CD14-positive monocyte (primary cell): ENCODE measurements around the gene OSBPL1A. TPM values are rescaled to one million over a fixed set of nuclear protein-coding genes. Genes with fewer than 3 reads are reported as not detected.
A peak's percentile ranks its signal among the peaks of the same experiment; 100 is the strongest.

Experiments
- DNase-seq, 3 donors: peaks; one replicate each; pipeline ENCODE4 v3.0.0-alpha.2; 2011 to 2022
- H2AFZ ChIP-seq: 2 replicates; pipeline ENCODE4 v1.6.0; 2012; ENCODE audit warnings: mild to moderate bottlenecking, low read depth, low read length, inconsistent platforms; ENCODE audit not compliant: insufficient read depth, poor library complexity, severe bottlenecking
- H3K27ac ChIP-seq, 2 donors: 1 replicate in 1 of 2; 2 replicates in 1 of 2; pipeline ENCODE4 v1.5.1; 2012 to 2013; ENCODE audit warnings: low read length in 2 of 2, control low read depth in 1 of 2, inconsistent platforms in 1 of 2, low read depth in 1 of 2, mild to moderate bottlenecking in 1 of 2
- H3K27me3 ChIP-seq, 2 donors: one replicate each; pipeline versions ENCODE4 v1.6.0 to v1.6.1; 2011 to 2013; ENCODE audit warnings: low read length in 2 of 2; ENCODE audit not compliant: control insufficient read depth in 2 of 2, insufficient read depth in 2 of 2
- H3K36me3 ChIP-seq, 2 donors: replicated peaks in 1 of 2; 1 replicate in 1 of 2; 2 replicates in 1 of 2; pipeline versions ENCODE4 v1.5.1 to v1.6.1; 2012 to 2013; ENCODE audit warnings: low read length in 2 of 2, control low read depth in 1 of 2, inconsistent platforms in 1 of 2, mild to moderate bottlenecking in 1 of 2; ENCODE audit not compliant: insufficient read depth in 2 of 2, control insufficient read depth in 1 of 2
- H3K4me1 ChIP-seq, 2 donors: 1 replicate in 1 of 2; 2 replicates in 1 of 2; pipeline versions ENCODE4 v1.5.1 to v1.6.1; 2012 to 2013; ENCODE audit warnings: low read length in 2 of 2, control low read depth in 1 of 2, inconsistent platforms in 1 of 2, mild to moderate bottlenecking in 1 of 2, moderate library complexity in 1 of 2; ENCODE audit not compliant: insufficient read depth in 2 of 2, control insufficient read depth in 1 of 2
- H3K4me2 ChIP-seq: replicated peaks from 2 replicates; pipeline ENCODE3; 2012; ENCODE audit warnings: low read length, moderate library complexity, mild to moderate bottlenecking; ENCODE audit not compliant: poor library complexity, severe bottlenecking; ENCODE audit errors: extremely low read depth
- H3K4me3 ChIP-seq, 3 experiments: fragments of 200-600 bp in 1 of 3; sonication (generic) in 1 of 3; replicated peaks in 1 of 3; 1 replicate in 2 of 3; 2 replicates in 1 of 3; pipeline ENCODE4 v1.5.1; 2011 to 2013; ENCODE audit warnings: low read length in 3 of 3, mild to moderate bottlenecking in 3 of 3, control low read depth in 2 of 3, low read depth in 2 of 3, inconsistent platforms in 1 of 3, moderate library complexity in 1 of 3
- H3K79me2 ChIP-seq: 2 replicates; pipeline ENCODE4 v1.6.0; 2012; ENCODE audit warnings: mild to moderate bottlenecking, control low read depth, inconsistent platforms, low read length, moderate library complexity; ENCODE audit not compliant: insufficient read depth
- H3K9ac ChIP-seq: 2 replicates; pipeline ENCODE4 v1.6.0; 2017; ENCODE audit warnings: low read length, mild to moderate bottlenecking; ENCODE audit not compliant: insufficient read depth, poor library complexity, severe bottlenecking
- H3K9me3 ChIP-seq, 2 donors: replicated peaks in 1 of 2; 1 replicate in 1 of 2; 2 replicates in 1 of 2; pipeline versions ENCODE4 v1.5.1 to v1.6.1; 2012 to 2013; ENCODE audit warnings: low read length in 2 of 2, control low read depth in 1 of 2; ENCODE audit not compliant: control insufficient read depth in 1 of 2, insufficient read depth in 1 of 2
- H4K20me1 ChIP-seq: 2 replicates; pipeline ENCODE4 v1.6.0; 2012; ENCODE audit warnings: mild to moderate bottlenecking, low read length, control low read depth, moderate library complexity; ENCODE audit not compliant: insufficient read depth
- H3K27ac Mint-ChIP-seq, 7 donors: one replicate each; pipeline ENCODE4 v1.8.0; 2020; ENCODE audit warnings: mild to moderate bottlenecking in 7 of 7, mixed read lengths in 7 of 7, moderate library complexity in 6 of 7, inconsistent platforms in 2 of 7
- H3K27me3 Mint-ChIP-seq, 3 donors: one replicate each; pipeline ENCODE4 v1.8.0; 2021 to 2022; ENCODE audit warnings: low read depth in 3 of 3, mild to moderate bottlenecking in 3 of 3, mixed read lengths in 3 of 3, moderate library complexity in 3 of 3, inconsistent platforms in 1 of 3
- H3K36me3 Mint-ChIP-seq, 2 donors: one replicate each; pipeline ENCODE4 v1.8.0; 2020; ENCODE audit warnings: mixed read lengths in 2 of 2, inconsistent platforms in 1 of 2, mild to moderate bottlenecking in 1 of 2
- H3K4me1 Mint-ChIP-seq: one replicate; pipeline ENCODE4 v1.8.0; 2020; ENCODE audit warnings: mild to moderate bottlenecking, mixed read lengths
- H3K4me3 Mint-ChIP-seq, 2 donors: one replicate each; pipeline ENCODE4 v1.8.0; 2020; ENCODE audit warnings: mild to moderate bottlenecking in 2 of 2, mixed read lengths in 2 of 2, moderate library complexity in 1 of 2
- H3K9me3 Mint-ChIP-seq, 7 donors: one replicate each; pipeline ENCODE4 v1.8.0; 2020 to 2022; ENCODE audit warnings: mixed read lengths in 7 of 7, mild to moderate bottlenecking in 6 of 7, moderate library complexity in 6 of 7, inconsistent platforms in 2 of 7
- WGBS: methylation state at CpG from one replicate; pipeline ENCODE4 v1.1.5; 2013; ENCODE audit warnings: missing lambda C conversion rate; ENCODE audit not compliant: insufficient coverage; 5-methylcytosine and 5-hydroxymethylcytosine counted together
- intact Hi-C, 2 donors: fragments of 100-400 bp; cut with micrococcal nuclease; formaldehyde crosslinking; loops; one replicate each; pipeline versions ENCODE4 v1.15.0 to v1.15.1; 2023
- polyA plus RNA-seq, 3 donors: library from polyadenylated mRNA; depleted of rRNA in 1 of 3; unstranded in 2 of 3; stranded (reverse) in 1 of 3; fragments of 300-500 nt in 2 of 3; fragments of >200 nt in 1 of 3; fragmentation: Illumina TruSeq in 2 of 3; gene quantifications; 1 replicate in 2 of 3; 2 replicates in 1 of 3; pipeline ENCODE4 v1.2.3, GENCODE V29; 2012 to 2021
- TF ChIP-seq, protein P1 (sequence below): fragments of 200-600 bp; IDR thresholded peaks from one replicate; pipeline ENCODE4 v1.8.0; 2022; ENCODE audit warnings: antibody characterized with exemption, mild to moderate bottlenecking

OSBPL1A gene
- polyA plus RNA-seq, 3 donors, result 6.3 to 9.1 (median 7.1) TPM

DNA sequence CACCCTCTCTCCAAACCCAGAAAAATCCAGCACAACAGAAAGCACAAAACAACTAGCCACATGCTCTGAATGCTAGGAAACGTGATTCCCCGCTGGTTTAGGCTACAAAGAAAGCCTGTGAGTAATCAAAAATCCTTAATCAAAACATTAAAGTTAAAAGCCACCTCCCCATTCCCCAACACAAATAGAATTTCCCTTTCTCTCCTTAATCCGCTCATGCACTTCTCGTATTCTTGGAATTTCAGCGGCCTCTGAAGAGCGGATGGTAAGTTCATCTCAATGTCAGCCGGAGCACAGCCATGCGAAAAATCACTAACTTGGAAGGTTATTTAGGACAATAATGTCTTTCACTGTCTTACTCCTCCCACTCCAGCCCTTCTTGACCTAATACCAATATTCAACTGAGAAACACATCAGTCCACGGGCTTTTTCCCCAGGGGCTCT, 126.7 kb downstream of the OSBPL1A start:
- DNase-seq, result no peak
- no peaks in the 10 kb centered on the region for H3K9me3 ChIP-seq
- H4K20me1 ChIP-seq, result no peaks in the 10 kb centered on the region
- no peaks in the 10 kb centered on the region for H3K79me2 ChIP-seq
- H3K27ac Mint-ChIP-seq, result no peak overlapping the region
- peaks cover 5 to 17% of the 10 kb centered on the region in 2 donors for H3K27me3 ChIP-seq
- peak overlapping the region; percentile 87 for H3K4me2 ChIP-seq
- intact Hi-C loops, result no loop called here
- H3K4me3 Mint-ChIP-seq, result peak overlapping the region; percentile 86 to 92
- H3K4me1 Mint-ChIP-seq, result peaks cover 49% of the 10 kb centered on the region
- WGBS, result 83% methylated on average over 9 of the region's 9 CpGs
- H3K27ac ChIP-seq, result no peak overlapping the region
- peaks cover 0 to 4% (median 1%) of the 10 kb centered on the region in 7 donors for H3K9me3 Mint-ChIP-seq
- peaks cover 7 to 10% of the 10 kb centered on the region in 2 donors for H3K36me3 Mint-ChIP-seq
- peak overlapping the region; percentile 37 for H3K9ac ChIP-seq
- H3K4me1 ChIP-seq, result peaks cover 42 to 45% of the 10 kb centered on the region in 2 donors
- H2AFZ ChIP-seq, result peak overlapping the region; percentile 85
- peak overlapping the region; percentile 41 to 75 (median 42) for H3K4me3 ChIP-seq
- TF ChIP-seq, protein P1, sequence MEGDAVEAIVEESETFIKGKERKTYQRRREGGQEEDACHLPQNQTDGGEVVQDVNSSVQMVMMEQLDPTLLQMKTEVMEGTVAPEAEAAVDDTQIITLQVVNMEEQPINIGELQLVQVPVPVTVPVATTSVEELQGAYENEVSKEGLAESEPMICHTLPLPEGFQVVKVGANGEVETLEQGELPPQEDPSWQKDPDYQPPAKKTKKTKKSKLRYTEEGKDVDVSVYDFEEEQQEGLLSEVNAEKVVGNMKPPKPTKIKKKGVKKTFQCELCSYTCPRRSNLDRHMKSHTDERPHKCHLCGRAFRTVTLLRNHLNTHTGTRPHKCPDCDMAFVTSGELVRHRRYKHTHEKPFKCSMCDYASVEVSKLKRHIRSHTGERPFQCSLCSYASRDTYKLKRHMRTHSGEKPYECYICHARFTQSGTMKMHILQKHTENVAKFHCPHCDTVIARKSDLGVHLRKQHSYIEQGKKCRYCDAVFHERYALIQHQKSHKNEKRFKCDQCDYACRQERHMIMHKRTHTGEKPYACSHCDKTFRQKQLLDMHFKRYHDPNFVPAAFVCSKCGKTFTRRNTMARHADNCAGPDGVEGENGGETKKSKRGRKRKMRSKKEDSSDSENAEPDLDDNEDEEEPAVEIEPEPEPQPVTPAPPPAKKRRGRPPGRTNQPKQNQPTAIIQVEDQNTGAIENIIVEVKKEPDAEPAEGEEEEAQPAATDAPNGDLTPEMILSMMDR, result no peak
- peaks cover 7 to 18% (median 16%) of the 10 kb centered on the region in 3 donors for H3K27me3 Mint-ChIP-seq
- no peaks in the 10 kb centered on the region for H3K36me3 ChIP-seq

- Histone ChIP-seq H2AFZ (no peak overlapping the region), H3K4me1 (peaks cover 37 to 41% of the 10 kb centered on the region in 2 donors), H3K36me3 (no peaks in the 10 kb centered on the region), H3K4me3 (no peak overlapping the region), H4K20me1 (no peaks in the 10 kb centered on the region), H3K9ac (no peak overlapping the region), H3K79me2 (no peaks in the 10 kb centered on the region), H3K9me3 (no peaks in the 10 kb centered on the region), H3K27ac (no peak overlapping the region), H3K27me3 (peaks cover 5 to 17% of the 10 kb centered on the region in 2 donors), H3K4me2 (no peak overlapping the region)
- intact Hi-C loops, result no loop called here
- TF ChIP-seq, protein P1, result no peak
- H3K27me3 Mint-ChIP-seq, result peaks cover 7 to 18% (median 16%) of the 10 kb centered on the region in 3 donors
- no peak overlapping the region for H3K27ac Mint-ChIP-seq
- peaks cover 0 to 4% (median 1%) of the 10 kb centered on the region in 7 donors for H3K9me3 Mint-ChIP-seq
- WGBS, result 86% methylated on average over 2 of the region's 4 CpGs
- peaks cover 45% of the 10 kb centered on the region for H3K4me1 Mint-ChIP-seq
- no peak overlapping the region for H3K4me3 Mint-ChIP-seq
- H3K36me3 Mint-ChIP-seq, result peaks cover 12 to 15% of the 10 kb centered on the region in 2 donors
- DNase-seq, result no peak
These were observed 127.2 kb downstream of the OSBPL1A start for GRCh38 chr18:24270358-24270936.
